Activated B cell treated with CpG ODN at 0.5 μM for 24 hours (primary cell): ENCODE measurements around the gene SRP14. TPM values are rescaled to one million over a fixed set of nuclear protein-coding genes. Genes with fewer than 3 reads are reported as not detected.

ENCODE experiments used
- ATAC-seq: fragments of 200-7000 bp; cut with Tn5 transposase; one replicate; pipeline ENCODE4 v1.10.0; 2021; ENCODE audit warnings: low read depth, mild to moderate bottlenecking, moderate library complexity
- CTCF ChIA-PET: fragments of 350-600 bp; sonication (Branson Sonifier 250); formaldehyde crosslinking; loops from one replicate; lab custom pipeline; 2021; ENCODE audit warnings: antibody characterized with exemption; lab: Charles Lee
- POLR2A ChIA-PET: fragments of 350-600 bp; sonication (Branson Sonifier 250); formaldehyde crosslinking; loops from one replicate; lab custom pipeline; 2021; ENCODE audit warnings: antibody characterized with exemption; lab: Charles Lee
- DNase-seq: peaks from one replicate; pipeline ENCODE4 v3.0.0; 2022
- H3K27ac Mint-ChIP-seq: one replicate; pipeline ENCODE4 v1.8.0; 2020; ENCODE audit warnings: mixed read lengths
- H3K27me3 Mint-ChIP-seq: one replicate; pipeline ENCODE4 v1.8.0; 2021; ENCODE audit warnings: mixed read lengths
- H3K36me3 Mint-ChIP-seq: one replicate; pipeline ENCODE4 v1.8.0; 2021; ENCODE audit warnings: low read depth, mixed read lengths
- H3K4me1 Mint-ChIP-seq: one replicate; pipeline ENCODE4 v1.8.0; 2021; ENCODE audit warnings: mixed read lengths
- H3K4me3 Mint-ChIP-seq: one replicate; pipeline ENCODE4 v1.8.0; 2020; ENCODE audit warnings: mild to moderate bottlenecking, mixed read lengths
- H3K9me3 Mint-ChIP-seq: one replicate; pipeline ENCODE4 v1.8.0; 2020; ENCODE audit warnings: mixed read lengths
- CTCF ChIP-seq: fragments of 200-600 bp; IDR thresholded peaks from one replicate; pipeline ENCODE4 v1.8.0; 2022; ENCODE audit warnings: antibody characterized with exemption, mild to moderate bottlenecking
- intact Hi-C: fragments of 100-400 bp; cut with micrococcal nuclease; formaldehyde crosslinking; loops from one replicate; pipeline ENCODE4 v1.15.1; 2024
- total RNA-seq: library from RNA; stranded (reverse); gene quantifications from 2 replicates; pipeline ENCODE4 v1.2.3, GENCODE V29; 2022

The SRP14 gene
- total RNA-seq, 1 donor from 2014 or later, result 183 TPM

GRCh38 chr15:40084650-40085049 is 45.7 kb upstream of the SRP14 start:
- H3K4me1 Mint-ChIP-seq, result peaks cover 69% of the 10 kb centered on the region
- TF ChIP-seq CTCF, result no peak
- H3K27me3 Mint-ChIP-seq, result no peaks in the 10 kb centered on the region
- peak; percentile 26 for ATAC-seq
- POLR2A ChIA-PET, result interaction anchor here (0.6 to 20.1 kb wide), 4 partner anchors 9 to 39 kb away, joined by 3 to 504 read pairs (median 40); partner anchors contain the start of gene BMF
- CTCF ChIA-PET, result interaction anchor here (1.3 to 4.8 kb wide), 2 partner anchors 22 to 190 kb away, joined by 3 to 45 read pairs; partner anchors contain the start of gene BMF
- no peak overlapping the region for H3K4me3 Mint-ChIP-seq
- no peak for DNase-seq
- H3K36me3 Mint-ChIP-seq, result peaks cover 5% of the 10 kb centered on the region
- H3K27ac Mint-ChIP-seq, result peak overlapping the region; percentile 65
- H3K9me3 Mint-ChIP-seq, result no peaks in the 10 kb centered on the region
- intact Hi-C loops, result no loop called here

- DNase-seq (peak; percentile 53), ATAC-seq (peak; percentile 89)
- CTCF ChIA-PET, result interaction anchor here (0.6 to 4.8 kb wide), 8 partner anchors 10 to 80 kb away, joined by 3 to 45 read pairs (median 3); partner anchors contain the start of gene BMF
- no peak for TF ChIP-seq CTCF
- intact Hi-C loops, result loop anchor here (1.0 to 2.0 kb wide), 5 partner anchors 13 to 37 kb away; no protein-coding TSS in a partner anchor
- H3K36me3 Mint-ChIP-seq, result no peaks in the 10 kb centered on the region
- H3K27ac Mint-ChIP-seq, result peak overlapping the region; percentile 89
- no peaks in the 10 kb centered on the region for H3K9me3 Mint-ChIP-seq
- POLR2A ChIA-PET, result interaction anchor here (0.7 to 20.1 kb wide), 12 partner anchors 8 to 147 kb away, joined by 3 to 504 read pairs (median 7); partner anchors contain the start of gene BMF
- H3K4me1 Mint-ChIP-seq, result peaks cover 64% of the 10 kb centered on the region
- peak overlapping the region; percentile 78 for H3K4me3 Mint-ChIP-seq
- H3K27me3 Mint-ChIP-seq, result no peaks in the 10 kb centered on the region
Observed at GRCh38 chr15:40082195-40082883, 43.4 kb upstream of the SRP14 start.

- H3K27me3 Mint-ChIP-seq, result no peaks in the 10 kb centered on the region
- H3K36me3 Mint-ChIP-seq, result no peaks in the 10 kb centered on the region
- H3K4me1 Mint-ChIP-seq, result peaks cover 60% of the 10 kb centered on the region
- intact Hi-C loops, result loop anchor here (1.0 to 2.0 kb wide), 5 partner anchors 12 to 36 kb away; no protein-coding TSS in a partner anchor
- no peak for DNase-seq
- ChIA-PET CTCF (interaction anchor here (1.1 to 4.8 kb wide), 4 partner anchors 10 to 34 kb away, joined by 3 to 45 read pairs (median 8); partner anchors contain the start of gene BMF), POLR2A (interaction anchor here (0.6 to 20.1 kb wide), 8 partner anchors 8 to 35 kb away, joined by 4 to 504 read pairs (median 18); partner anchors contain the start of gene BMF)
- H3K9me3 Mint-ChIP-seq, result no peaks in the 10 kb centered on the region
- H3K4me3 Mint-ChIP-seq, result peak overlapping the region; percentile 78
- TF ChIP-seq CTCF, result no peak
- no peak for ATAC-seq
- H3K27ac Mint-ChIP-seq, result peak overlapping the region; percentile 89
Observed at GRCh38 chr15:40081691-40082194, 42.8 kb upstream of the SRP14 start.

GRCh38 chr15:40080847-40081246 is 41.9 kb upstream of the SRP14 start:
- intact Hi-C loops, result no loop called here
- CTCF ChIA-PET, result interaction anchor here (1.3 to 4.8 kb wide), 2 partner anchors 25 to 35 kb away, joined by 3 to 45 read pairs; partner anchors contain the start of gene BMF

More at GRCh38 chr15:40080847-40081246, 41.9 kb upstream of the SRP14 start:
- Mint-ChIP-seq H3K27me3 (no peaks in the 10 kb centered on the region), H3K27ac (peak overlapping the region; percentile 82), H3K4me1 (peaks cover 58% of the 10 kb centered on the region), H3K36me3 (no peaks in the 10 kb centered on the region), H3K9me3 (no peaks in the 10 kb centered on the region), H3K4me3 (peak overlapping the region; percentile 52)
- no peak for TF ChIP-seq CTCF
- DNase-seq, result no peak
- POLR2A ChIA-PET, result interaction anchor here (3.5 to 20.1 kb wide), 4 partner anchors 11 to 34 kb away, joined by 27 to 504 read pairs (median 50); partner anchors contain the start of gene BMF
- no peak for ATAC-seq
